Islet of Langerhans (tissue), 1 donor: ENCODE data around the gene ZC3H12A.

Experiments used
- FAIRE-seq: peaks from one replicate; lab custom pipeline; 2011; peaks lifted over from hg19 to GRCh38; lab: Jason Lieb, UNC

ZC3H12A gene

GRCh38 chr1:37455516-37455915 lies 18.9 kb upstream of the ZC3H12A start:
- no peak for FAIRE-seq

- FAIRE-seq, result no peak
Measured at GRCh38 chr1:37456614-37457013, 17.8 kb upstream of the ZC3H12A start.

GRCh38 chr1:37458551-37458950 lies 15.8 kb upstream of the ZC3H12A start:
- no peak for FAIRE-seq

- no peak for FAIRE-seq
Measured at GRCh38 chr1:37461698-37462436, 12.5 kb upstream of the ZC3H12A start.

GRCh38 chr1:37464443-37464842 lies 9.9 kb upstream of the ZC3H12A start:
- no peak for FAIRE-seq

- no peak for FAIRE-seq
Measured at GRCh38 chr1:37465593-37466517, 8.5 kb upstream of the ZC3H12A start.

GRCh38 chr1:37468037-37468436 lies 6.3 kb upstream of the ZC3H12A start:
- no peak for FAIRE-seq

- no peak for FAIRE-seq
Measured at GRCh38 chr1:37469386-37469785, 5.0 kb upstream of the ZC3H12A start.

- no peak for FAIRE-seq
Measured at GRCh38 chr1:37471345-37472231, 2.8 kb upstream of the ZC3H12A start.

- no peak for FAIRE-seq
Measured at GRCh38 chr1:37472281-37472680, 2.1 kb upstream of the ZC3H12A start.

- no peak for FAIRE-seq
Measured at GRCh38 chr1:37472994-37473393, 1.4 kb upstream of the ZC3H12A start.

GRCh38 chr1:37473431-37474045 lies 842 bp upstream of the ZC3H12A start:
- no peak for FAIRE-seq

- no peak for FAIRE-seq
Measured at GRCh38 chr1:37474697-37475379, 458 bp downstream of the ZC3H12A start.

- no peak for FAIRE-seq
Measured at GRCh38 chr1:37475380-37476086, 1.2 kb downstream of the ZC3H12A start.

GRCh38 chr1:37476087-37476452 lies 1.7 kb downstream of the ZC3H12A start:
- FAIRE-seq, result no peak

GRCh38 chr1:37476460-37477197 lies 2.2 kb downstream of the ZC3H12A start:
- FAIRE-seq, result no peak

GRCh38 chr1:37477198-37477931 lies 3.0 kb downstream of the ZC3H12A start:
- FAIRE-seq, result no peak

GRCh38 chr1:37477946-37478345 lies 3.6 kb downstream of the ZC3H12A start:
- no peak for FAIRE-seq

GRCh38 chr1:37478451-37478881 lies 4.1 kb downstream of the ZC3H12A start:
- FAIRE-seq, result no peak
